OCI-LY1 (cell line): ENCODE data around the gene EPB41L4A.

Experiments
- EZH2 ChIP-seq: fragments of 200-600 bp; sonication (generic), shearing (Covaris generic); IDR thresholded peaks from 2 replicates; pipeline ENCODE4 v1.8.0; 2017; ENCODE audit warnings: borderline replicate concordance, mixed run types, mild to moderate bottlenecking, antibody characterized with exemption, low read length, moderate library complexity, mixed read lengths
- TF ChIP-seq, protein P1 (sequence below): fragments of 200-600 bp; sonication (generic), shearing (Covaris generic); IDR thresholded peaks from 2 replicates; pipeline ENCODE4 v1.5.1; 2017; ENCODE audit warnings: mild to moderate bottlenecking, antibody characterized with exemption, low read length, moderate library complexity, mixed read lengths

DNA sequence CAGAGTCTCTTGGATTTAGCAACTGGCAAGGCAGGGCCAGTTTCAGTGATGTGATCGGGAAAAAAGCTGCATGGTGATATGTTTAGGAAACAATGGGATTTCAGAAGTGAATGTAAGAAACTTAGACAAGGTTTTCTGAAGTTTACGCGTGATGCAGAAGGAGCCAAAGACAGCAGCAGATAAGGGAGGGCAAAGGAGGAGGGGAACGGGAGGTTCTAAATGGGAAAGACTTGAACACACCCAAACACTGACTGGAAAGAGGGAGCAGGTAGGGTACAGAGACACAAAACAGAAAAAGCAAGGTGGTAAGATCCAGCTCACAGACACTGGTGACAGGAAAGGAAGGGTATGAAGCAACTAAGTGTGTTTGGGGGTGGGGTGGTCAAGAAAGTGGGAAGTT lies 115.4 kb downstream of the EPB41L4A start:
- TF ChIP-seq, protein P1, sequence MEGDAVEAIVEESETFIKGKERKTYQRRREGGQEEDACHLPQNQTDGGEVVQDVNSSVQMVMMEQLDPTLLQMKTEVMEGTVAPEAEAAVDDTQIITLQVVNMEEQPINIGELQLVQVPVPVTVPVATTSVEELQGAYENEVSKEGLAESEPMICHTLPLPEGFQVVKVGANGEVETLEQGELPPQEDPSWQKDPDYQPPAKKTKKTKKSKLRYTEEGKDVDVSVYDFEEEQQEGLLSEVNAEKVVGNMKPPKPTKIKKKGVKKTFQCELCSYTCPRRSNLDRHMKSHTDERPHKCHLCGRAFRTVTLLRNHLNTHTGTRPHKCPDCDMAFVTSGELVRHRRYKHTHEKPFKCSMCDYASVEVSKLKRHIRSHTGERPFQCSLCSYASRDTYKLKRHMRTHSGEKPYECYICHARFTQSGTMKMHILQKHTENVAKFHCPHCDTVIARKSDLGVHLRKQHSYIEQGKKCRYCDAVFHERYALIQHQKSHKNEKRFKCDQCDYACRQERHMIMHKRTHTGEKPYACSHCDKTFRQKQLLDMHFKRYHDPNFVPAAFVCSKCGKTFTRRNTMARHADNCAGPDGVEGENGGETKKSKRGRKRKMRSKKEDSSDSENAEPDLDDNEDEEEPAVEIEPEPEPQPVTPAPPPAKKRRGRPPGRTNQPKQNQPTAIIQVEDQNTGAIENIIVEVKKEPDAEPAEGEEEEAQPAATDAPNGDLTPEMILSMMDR: no peak
- no peak for TF ChIP-seq EZH2
